Neuron (in vitro differentiated cells): Measurements from ENCODE around the gene B4GALNT1.
"Not testable (repeated sequence)": the region's sequence is repeated elsewhere in the genome, so short reads cannot be mapped to it uniquely, and the experiment has no call there.

Source experiments
- H2AFZ ChIP-seq: one replicate; pipeline ENCODE4 v1.6.1; 2013; ENCODE audit warnings: low read depth, mild to moderate bottlenecking, inconsistent platforms, low read length, moderate library complexity
- H3K27me3 ChIP-seq: one replicate; pipeline ENCODE4 v1.6.1; 2013; ENCODE audit warnings: low read length; ENCODE audit not compliant: insufficient read depth
- H3K36me3 ChIP-seq: one replicate; pipeline ENCODE4 v1.6.1; 2013; ENCODE audit warnings: low read length; ENCODE audit not compliant: insufficient read depth
- H3K4me1 ChIP-seq: one replicate; pipeline ENCODE4 v1.6.1; 2013; ENCODE audit warnings: low read length; ENCODE audit not compliant: insufficient read depth
- H3K4me3 ChIP-seq: 2 replicates; pipeline ENCODE4 v1.5.1; 2013; ENCODE audit warnings: mild to moderate bottlenecking, low read length, moderate library complexity
- H3K9me3 ChIP-seq: one replicate; pipeline ENCODE4 v1.6.1; 2013; ENCODE audit warnings: low read length

The B4GALNT1 gene

GRCh38 chr12:57590479-57590863, 42.5 kb downstream of the B4GALNT1 start:
- H3K36me3 ChIP-seq: peaks cover 10% of the 10 kb centered on the region
- peak overlapping the region; percentile 89 for H3K4me3 ChIP-seq
- H3K27me3 ChIP-seq: no peaks in the 10 kb centered on the region
- peak overlapping the region; percentile 87 for H2AFZ ChIP-seq
- no peaks in the 10 kb centered on the region for H3K9me3 ChIP-seq
- peaks cover 11% of the 10 kb centered on the region for H3K4me1 ChIP-seq

GRCh38 chr12:57588951-57589610, 43.9 kb downstream of the B4GALNT1 start:
- H2AFZ ChIP-seq, H3K9me3 ChIP-seq, H3K36me3 ChIP-seq, H3K4me3 ChIP-seq, H3K27me3 ChIP-seq: not testable (repeated sequence)
- H3K4me1 ChIP-seq: peaks cover 11% of the 10 kb centered on the region

GRCh38 chr12:57586832-57587429, 46.1 kb downstream of the B4GALNT1 start:
- no peaks in the 10 kb centered on the region for H3K9me3 ChIP-seq
- H2AFZ ChIP-seq: no peak overlapping the region

GRCh38 chr12:57586128-57586527, 46.9 kb downstream of the B4GALNT1 start:
- H2AFZ ChIP-seq: no peak overlapping the region
- peaks cover 22% of the 10 kb centered on the region for H3K36me3 ChIP-seq
- peaks cover 3% of the 10 kb centered on the region for H3K4me1 ChIP-seq
- H3K27me3 ChIP-seq: no peaks in the 10 kb centered on the region
- H3K9me3 ChIP-seq: no peaks in the 10 kb centered on the region
- no peak overlapping the region for H3K4me3 ChIP-seq

More at GRCh38 chr12:57586832-57587429, 46.1 kb downstream of the B4GALNT1 start:
- H3K27me3 ChIP-seq: no peaks in the 10 kb centered on the region
- H3K4me3 ChIP-seq: no peak overlapping the region
- peaks cover 8% of the 10 kb centered on the region for H3K4me1 ChIP-seq
- H3K36me3 ChIP-seq: peaks cover 13% of the 10 kb centered on the region

- Histone ChIP-seq H3K4me1 (no peaks in the 10 kb centered on the region), H3K36me3 (peaks cover 30% of the 10 kb centered on the region), H3K9me3 (no peaks in the 10 kb centered on the region), H2AFZ (no peak overlapping the region), H3K27me3 (no peaks in the 10 kb centered on the region), H3K4me3 (no peak overlapping the region)
Measured at GRCh38 chr12:57585156-57585555, 47.8 kb downstream of the B4GALNT1 start.

- Histone ChIP-seq H3K9me3 (no peaks in the 10 kb centered on the region), H3K4me1 (no peaks in the 10 kb centered on the region), H3K4me3 (no peak overlapping the region), H3K36me3 (peaks cover 34% of the 10 kb centered on the region), H2AFZ (no peak overlapping the region), H3K27me3 (no peaks in the 10 kb centered on the region)
Measured at GRCh38 chr12:57584690-57585089, 48.3 kb downstream of the B4GALNT1 start.

GRCh38 chr12:57584050-57584449, 49.0 kb downstream of the B4GALNT1 start:
- H2AFZ ChIP-seq: no peak overlapping the region
- H3K36me3 ChIP-seq: peaks cover 38% of the 10 kb centered on the region
- no peaks in the 10 kb centered on the region for H3K4me1 ChIP-seq
- no peaks in the 10 kb centered on the region for H3K27me3 ChIP-seq
- no peaks in the 10 kb centered on the region for H3K9me3 ChIP-seq
- no peak overlapping the region for H3K4me3 ChIP-seq

- Histone ChIP-seq H2AFZ (no peak overlapping the region), H3K36me3 (peaks cover 42% of the 10 kb centered on the region), H3K4me3 (no peak overlapping the region), H3K4me1 (no peaks in the 10 kb centered on the region), H3K9me3 (no peaks in the 10 kb centered on the region), H3K27me3 (no peaks in the 10 kb centered on the region)
Measured at GRCh38 chr12:57583008-57583831, 49.8 kb downstream of the B4GALNT1 start.

GRCh38 chr12:57582440-57582839, 50.6 kb downstream of the B4GALNT1 start:
- H2AFZ ChIP-seq: no peak overlapping the region
- H3K9me3 ChIP-seq: no peaks in the 10 kb centered on the region

GRCh38 chr12:57581802-57582201, 51.2 kb downstream of the B4GALNT1 start:
- H3K4me3 ChIP-seq: no peak overlapping the region
- no peaks in the 10 kb centered on the region for H3K9me3 ChIP-seq
- peaks cover 52% of the 10 kb centered on the region for H3K36me3 ChIP-seq
- no peaks in the 10 kb centered on the region for H3K27me3 ChIP-seq
- H2AFZ ChIP-seq: no peak overlapping the region
- no peaks in the 10 kb centered on the region for H3K4me1 ChIP-seq

More at GRCh38 chr12:57582440-57582839, 50.6 kb downstream of the B4GALNT1 start:
- Histone ChIP-seq H3K36me3 (peaks cover 49% of the 10 kb centered on the region), H3K27me3 (no peaks in the 10 kb centered on the region), H3K4me3 (no peak overlapping the region), H3K4me1 (no peaks in the 10 kb centered on the region)

- H3K36me3 ChIP-seq: peaks cover 60% of the 10 kb centered on the region
- no peak overlapping the region for H3K4me3 ChIP-seq
- no peaks in the 10 kb centered on the region for H3K4me1 ChIP-seq
- no peak overlapping the region for H2AFZ ChIP-seq
- H3K9me3 ChIP-seq: no peaks in the 10 kb centered on the region
- H3K27me3 ChIP-seq: no peaks in the 10 kb centered on the region
Measured at GRCh38 chr12:57580466-57580795, 52.6 kb downstream of the B4GALNT1 start.

GRCh38 chr12:57579677-57580465, 53.1 kb downstream of the B4GALNT1 start:
- Histone ChIP-seq H3K9me3 (no peaks in the 10 kb centered on the region), H3K36me3 (peaks cover 65% of the 10 kb centered on the region), H2AFZ (no peak overlapping the region), H3K4me1 (no peaks in the 10 kb centered on the region), H3K27me3 (no peaks in the 10 kb centered on the region), H3K4me3 (no peak overlapping the region)

- no peaks in the 10 kb centered on the region for H3K4me1 ChIP-seq
- no peaks in the 10 kb centered on the region for H3K27me3 ChIP-seq
- no peak overlapping the region for H2AFZ ChIP-seq
- H3K36me3 ChIP-seq: peaks cover 68% of the 10 kb centered on the region
- H3K4me3 ChIP-seq: no peak overlapping the region
- H3K9me3 ChIP-seq: no peaks in the 10 kb centered on the region
Measured at GRCh38 chr12:57579011-57579410, 54.0 kb downstream of the B4GALNT1 start.
